Activated T-cell treated with anti-CD3 and anti-CD28 coated beads for 48 hours (primary cell): Measurements from ENCODE around the gene LAMA3.

Source experiments
- DNase-seq: peaks from one replicate; pipeline ENCODE4 v3.0.0-alpha.2; 2020; ENCODE audit warnings: low read depth

LAMA3 gene

GRCh38 chr18:23825496-23825895, 136.2 kb downstream of the LAMA3 start:
- no peak for DNase-seq

- DNase-seq, result no peak
Observed at GRCh38 chr18:23825978-23826405, 136.7 kb downstream of the LAMA3 start.

GRCh38 chr18:23826850-23827620, 137.8 kb downstream of the LAMA3 start:
- DNase-seq, result no peak

- no peak for DNase-seq
Observed at GRCh38 chr18:23827681-23828080, 138.4 kb downstream of the LAMA3 start.

- DNase-seq, result no peak
Observed at GRCh38 chr18:23828426-23828825, 139.2 kb downstream of the LAMA3 start.

GRCh38 chr18:23832911-23833310, 143.7 kb downstream of the LAMA3 start:
- no peak for DNase-seq

GRCh38 chr18:23833714-23834113, 144.5 kb downstream of the LAMA3 start:
- no peak for DNase-seq

GRCh38 chr18:23835091-23835490, 145.8 kb downstream of the LAMA3 start:
- no peak for DNase-seq

- no peak for DNase-seq
Observed at GRCh38 chr18:23835506-23835905, 146.3 kb downstream of the LAMA3 start.

GRCh38 chr18:23837591-23837990, 148.3 kb downstream of the LAMA3 start:
- DNase-seq, result no peak

- DNase-seq, result no peak
Observed at GRCh38 chr18:23838233-23838632, 149.0 kb downstream of the LAMA3 start.

GRCh38 chr18:23838801-23839366, 149.6 kb downstream of the LAMA3 start:
- no peak for DNase-seq

- no peak for DNase-seq
Observed at GRCh38 chr18:23842305-23842704, 153.1 kb downstream of the LAMA3 start.

GRCh38 chr18:23844991-23845680, 155.9 kb downstream of the LAMA3 start:
- no peak for DNase-seq

- DNase-seq, result no peak
Observed at GRCh38 chr18:23845988-23846630, 156.9 kb downstream of the LAMA3 start.

GRCh38 chr18:23847321-23847986, 158.2 kb downstream of the LAMA3 start:
- DNase-seq, result no peak

- no peak for DNase-seq
Observed at GRCh38 chr18:23849141-23849540, 159.9 kb downstream of the LAMA3 start.

GRCh38 chr18:23850215-23850614, 161.0 kb downstream of the LAMA3 start:
- DNase-seq, result no peak

- no peak for DNase-seq
Observed at GRCh38 chr18:23851470-23852002, 162.3 kb downstream of the LAMA3 start.

GRCh38 chr18:23852236-23853045, 163.2 kb downstream of the LAMA3 start:
- DNase-seq, result no peak
